ENCODE results near the gene STK36.
A peak's percentile ranks its signal among the peaks of the same experiment; 100 is the strongest.

Gene STK36

GRCh38 chr2:218691234-218691633, 19.3 kb downstream of the STK36 start:
- Mint-ChIP-seq H3K36me3 (ENCODE audit: low read depth) (peaks cover 36% of the 10 kb centered on the region), H3K4me3 (no peak overlapping the region), H3K27ac (no peak overlapping the region), H3K27me3 (no peaks in the 10 kb centered on the region), H3K9me3 (no peaks in the 10 kb centered on the region), H3K4me1 (ENCODE audit: low read depth) (peaks cover 2% of the 10 kb centered on the region)
- DNase-seq = no peak

- no peak overlapping the region for H3K27ac Mint-ChIP-seq
- H3K4me3 Mint-ChIP-seq = no peak overlapping the region
- H3K9me3 Mint-ChIP-seq = no peaks in the 10 kb centered on the region
- no peak for DNase-seq
- H3K27me3 Mint-ChIP-seq = no peaks in the 10 kb centered on the region
- peaks cover 40% of the 10 kb centered on the region for H3K36me3 Mint-ChIP-seq (ENCODE audit: low read depth)
- H3K4me1 Mint-ChIP-seq (ENCODE audit: low read depth) = no peaks in the 10 kb centered on the region
These were observed 22.7 kb downstream of the STK36 start for GRCh38 chr2:218694405-218695145.

GRCh38 chr2:218698885-218699284, 27.0 kb downstream of the STK36 start:
- Mint-ChIP-seq H3K27ac (no peak overlapping the region), H3K36me3 (ENCODE audit: low read depth) (peaks cover 15% of the 10 kb centered on the region)
- no peak for DNase-seq

GRCh38 chr2:218701806-218702205, 29.9 kb downstream of the STK36 start:
- H3K27ac Mint-ChIP-seq = no peak overlapping the region
- no peaks in the 10 kb centered on the region for H3K27me3 Mint-ChIP-seq
- H3K4me1 Mint-ChIP-seq (ENCODE audit: low read depth) = no peaks in the 10 kb centered on the region
- no peaks in the 10 kb centered on the region for H3K9me3 Mint-ChIP-seq
- peaks cover 13% of the 10 kb centered on the region for H3K36me3 Mint-ChIP-seq (ENCODE audit: low read depth)
- no peak overlapping the region for H3K4me3 Mint-ChIP-seq
- DNase-seq = no peak

More at GRCh38 chr2:218698885-218699284, 27.0 kb downstream of the STK36 start:
- Mint-ChIP-seq H3K4me3 (no peak overlapping the region), H3K4me1 (ENCODE audit: low read depth) (no peaks in the 10 kb centered on the region), H3K9me3 (no peaks in the 10 kb centered on the region), H3K27me3 (no peaks in the 10 kb centered on the region)

- Mint-ChIP-seq H3K27ac (no peak overlapping the region), H3K27me3 (no peaks in the 10 kb centered on the region), H3K4me1 (ENCODE audit: low read depth) (peaks cover 1% of the 10 kb centered on the region), H3K4me3 (no peak overlapping the region), H3K9me3 (no peaks in the 10 kb centered on the region), H3K36me3 (ENCODE audit: low read depth) (peaks cover 11% of the 10 kb centered on the region)
- no peak for DNase-seq
These were observed 31.5 kb downstream of the STK36 start for GRCh38 chr2:218703341-218703740.

- Mint-ChIP-seq H3K27me3 (no peaks in the 10 kb centered on the region), H3K36me3 (ENCODE audit: low read depth) (peaks cover 9% of the 10 kb centered on the region), H3K9me3 (no peaks in the 10 kb centered on the region), H3K4me3 (no peak overlapping the region), H3K27ac (no peak overlapping the region), H3K4me1 (ENCODE audit: low read depth) (peaks cover 13% of the 10 kb centered on the region)
- DNase-seq = no peak
These were observed 36.2 kb downstream of the STK36 start for GRCh38 chr2:218708086-218708485.

- DNase-seq = no peak
- no peak overlapping the region for H3K27ac Mint-ChIP-seq
These were observed 38.0 kb downstream of the STK36 start for GRCh38 chr2:218709908-218710307.

GRCh38 chr2:218710334-218710686, 38.4 kb downstream of the STK36 start:
- no peaks in the 10 kb centered on the region for H3K9me3 Mint-ChIP-seq
- peaks cover 15% of the 10 kb centered on the region for H3K36me3 Mint-ChIP-seq (ENCODE audit: low read depth)
- H3K4me1 Mint-ChIP-seq (ENCODE audit: low read depth) = peaks cover 21% of the 10 kb centered on the region
- peak overlapping the region; percentile 93 for H3K27ac Mint-ChIP-seq
- DNase-seq = no peak
- no peaks in the 10 kb centered on the region for H3K27me3 Mint-ChIP-seq
- peak overlapping the region; percentile 89 for H3K4me3 Mint-ChIP-seq

More at GRCh38 chr2:218709908-218710307, 38.0 kb downstream of the STK36 start:
- Mint-ChIP-seq H3K27me3 (no peaks in the 10 kb centered on the region), H3K4me3 (peak overlapping the region; percentile 89), H3K4me1 (ENCODE audit: low read depth) (peaks cover 21% of the 10 kb centered on the region), H3K9me3 (no peaks in the 10 kb centered on the region), H3K36me3 (ENCODE audit: low read depth) (peaks cover 12% of the 10 kb centered on the region)

- Mint-ChIP-seq H3K4me3 (peak within 1 kb of the TSS; percentile 89), H3K36me3 (ENCODE audit: low read depth) (peaks cover 20% of the 10 kb centered on the region), H3K27me3 (no peaks in the 10 kb centered on the region), H3K27ac (peak within 1 kb of the TSS; percentile 93), H3K9me3 (no peaks in the 10 kb centered on the region), H3K4me1 (ENCODE audit: low read depth) (peaks cover 21% of the 10 kb centered on the region)
- DNase-seq = peak; percentile 97
These were observed 39.0 kb downstream of the STK36 start, which contains the start of gene TTLL4 for GRCh38 chr2:218710687-218711549. Gene TTLL4 (plus strand): TSS chr2:218710835. CDS start chr2:218737677, 26,842 bp downstream.

GRCh38 chr2:218711550-218711929, 39.7 kb downstream of the STK36 start:
- DNase-seq = no peak
- H3K36me3 Mint-ChIP-seq (ENCODE audit: low read depth) = peaks cover 23% of the 10 kb centered on the region

GRCh38 chr2:218713922-218714321, 42.0 kb downstream of the STK36 start:
- DNase-seq = no peak
- Mint-ChIP-seq H3K36me3 (ENCODE audit: low read depth) (peaks cover 44% of the 10 kb centered on the region), H3K4me3 (no peak overlapping the region), H3K4me1 (ENCODE audit: low read depth) (peaks cover 30% of the 10 kb centered on the region), H3K27ac (no peak overlapping the region), H3K27me3 (no peaks in the 10 kb centered on the region), H3K9me3 (no peaks in the 10 kb centered on the region)

More at GRCh38 chr2:218711550-218711929, 39.7 kb downstream of the STK36 start:
- no peaks in the 10 kb centered on the region for H3K27me3 Mint-ChIP-seq
- H3K4me3 Mint-ChIP-seq = peak overlapping the region; percentile 89
- H3K4me1 Mint-ChIP-seq (ENCODE audit: low read depth) = peaks cover 21% of the 10 kb centered on the region
- H3K9me3 Mint-ChIP-seq = no peaks in the 10 kb centered on the region
- H3K27ac Mint-ChIP-seq = peak overlapping the region; percentile 93

GRCh38 chr2:218716070-218716469, 44.2 kb downstream of the STK36 start:
- Mint-ChIP-seq H3K36me3 (ENCODE audit: low read depth) (peaks cover 60% of the 10 kb centered on the region), H3K9me3 (no peaks in the 10 kb centered on the region), H3K4me1 (ENCODE audit: low read depth) (peaks cover 38% of the 10 kb centered on the region), H3K4me3 (no peak overlapping the region), H3K27ac (no peak overlapping the region), H3K27me3 (no peaks in the 10 kb centered on the region)
- no peak for DNase-seq

GRCh38 chr2:218717262-218717661, 45.4 kb downstream of the STK36 start:
- Mint-ChIP-seq H3K27ac (no peak overlapping the region), H3K27me3 (no peaks in the 10 kb centered on the region), H3K4me1 (ENCODE audit: low read depth) (peaks cover 33% of the 10 kb centered on the region), H3K9me3 (no peaks in the 10 kb centered on the region), H3K4me3 (no peak overlapping the region), H3K36me3 (ENCODE audit: low read depth) (peaks cover 52% of the 10 kb centered on the region)
- DNase-seq = no peak

GRCh38 chr2:218718058-218718457, 46.2 kb downstream of the STK36 start:
- Mint-ChIP-seq H3K27ac (no peak overlapping the region), H3K36me3 (ENCODE audit: low read depth) (peaks cover 52% of the 10 kb centered on the region), H3K4me3 (no peak overlapping the region)

GRCh38 chr2:218719457-218719856, 47.6 kb downstream of the STK36 start:
- no peak for DNase-seq
- Mint-ChIP-seq H3K36me3 (ENCODE audit: low read depth) (peaks cover 53% of the 10 kb centered on the region), H3K4me1 (ENCODE audit: low read depth) (peaks cover 40% of the 10 kb centered on the region), H3K27ac (no peak overlapping the region), H3K4me3 (no peak overlapping the region), H3K9me3 (no peaks in the 10 kb centered on the region), H3K27me3 (no peaks in the 10 kb centered on the region)

More at GRCh38 chr2:218718058-218718457, 46.2 kb downstream of the STK36 start:
- H3K4me1 Mint-ChIP-seq (ENCODE audit: low read depth) = peaks cover 40% of the 10 kb centered on the region
- no peak for DNase-seq
- H3K9me3 Mint-ChIP-seq = no peaks in the 10 kb centered on the region
- H3K27me3 Mint-ChIP-seq = no peaks in the 10 kb centered on the region

Measured in activated T-cell treated with anti-CD3 and anti-CD28 coated beads, Interleukin-2, amount 50 U/mL, for 24 hours (primary cell).